Left lung (tissue), 10 donors: Measurements from ENCODE around the gene ANO1. TPM values are rescaled to one million over a fixed set of nuclear protein-coding genes. Genes with fewer than 3 reads are reported as not detected.

Source experiments
- ATAC-seq: fragments of 200-7000 bp; cut with Tn5 transposase; one replicate; pipeline ENCODE4 v1.9.1; 2020; ENCODE audit warnings: moderate library complexity
- DNase-seq, 4 donors: peaks; one replicate each; pipeline ENCODE4 v3.0.0-alpha.2; 2013 to 2020
- H3K27ac ChIP-seq, 2 donors: fragments of 200-600 bp; sonication (generic) in 1 of 2; one replicate each; pipeline versions ENCODE4 v1.5.0 to v1.8.0; 2020 to 2021
- H3K27me3 ChIP-seq, 2 donors: fragments of 200-600 bp; sonication (generic) in 1 of 2; one replicate each; pipeline versions ENCODE4 v1.5.0 to v1.8.0; 2020 to 2021
- H3K36me3 ChIP-seq, 2 donors: fragments of 200-600 bp; sonication (generic) in 1 of 2; one replicate each; pipeline versions ENCODE4 v1.5.0 to v1.8.0; 2020 to 2021
- H3K4me1 ChIP-seq, 2 donors: fragments of 200-600 bp; one replicate each; pipeline ENCODE4 v1.8.0; 2021
- H3K4me3 ChIP-seq, 2 donors: fragments of 200-600 bp; sonication (generic) in 1 of 2; one replicate each; pipeline versions ENCODE4 v1.5.0 to v1.8.0; 2020 to 2021; ENCODE audit warnings: mild to moderate bottlenecking in 1 of 2
- H3K9me3 ChIP-seq, 2 donors: fragments of 200-600 bp; sonication (generic) in 1 of 2; one replicate each; pipeline versions ENCODE4 v1.5.0 to v1.8.0; 2020 to 2021
- CTCF ChIP-seq, 2 donors: fragments of 200-600 bp; sonication (generic) in 1 of 2; IDR thresholded peaks; one replicate each; pipeline versions ENCODE4 v1.5.0 to v1.8.0; 2021; ENCODE audit warnings: antibody characterized with exemption in 2 of 2
- intact Hi-C, 2 donors: fragments of 100-400 bp; cut with DNase I; formaldehyde crosslinking; loops; one replicate each; pipeline versions ENCODE4 v1.11.2 to v1.14.2; 2022
- polyA plus RNA-seq, 6 donors: library from polyadenylated mRNA; unstranded; fragments of 120-200 nt; gene quantifications; one replicate each; pipeline ENCODE4 v1.2.1, GENCODE V29; 2013; ENCODE audit not compliant: insufficient read length in 6 of 6
- total RNA-seq, 2 donors: library from RNA; stranded (reverse); fragmentation: NEBNext Ultra II Directional; extraction: Animal tissue kit (Norgen Biotek cat#: 25700); gene quantifications; one replicate each; pipeline ENCODE4 v1.2.1, GENCODE V29; 2021
- donor health status: DM: no; HTN: yes; CAD: no.
- donor health status: DM: no; HTN: no; CAD: no.

ANO1 gene
- total and polyA plus RNA-seq, 8 donors = 4.9 to 13.2 (median 7.0) TPM

- Histone ChIP-seq H3K4me1 (no peaks in the 10 kb centered on the region), H3K27ac (no peak overlapping the region), H3K9me3 (no peaks in the 10 kb centered on the region), H3K27me3 (peaks cover 0 to 6% of the 10 kb centered on the region in 2 donors), H3K4me3 (no peak overlapping the region), H3K36me3 (no peaks in the 10 kb centered on the region)
- TF ChIP-seq CTCF (IDR thresholded peaks at IDR 0.05) = no peak
- DNase-seq = peak in 1 of 4 donors; percentile 70
- ATAC-seq = no peak
- intact Hi-C loops = no loop called here
Measured at GRCh38 chr11:70170596-70171210, 92.6 kb downstream of the ANO1 start.

- peaks cover 0 to 6% of the 10 kb centered on the region in 2 donors for H3K27me3 ChIP-seq
- no peaks in the 10 kb centered on the region for H3K36me3 ChIP-seq
- H3K4me1 ChIP-seq = no peaks in the 10 kb centered on the region
- H3K4me3 ChIP-seq = no peak overlapping the region
- DNase-seq (peak in 1 of 4 donors; percentile 2), ATAC-seq (no peak)
- no peaks in the 10 kb centered on the region for H3K9me3 ChIP-seq
- no peak overlapping the region for H3K27ac ChIP-seq
- intact Hi-C loops = no loop called here
- TF ChIP-seq CTCF (IDR thresholded peaks at IDR 0.05) = no peak
Measured at GRCh38 chr11:70173018-70173417, 94.9 kb downstream of the ANO1 start.

- intact Hi-C loops = no loop called here
- ATAC-seq = no peak
- no peaks in the 10 kb centered on the region for H3K4me1 ChIP-seq
- no peak overlapping the region for H3K4me3 ChIP-seq
- DNase-seq = peak in 1 of 4 donors; percentile 43
- H3K27ac ChIP-seq = no peak overlapping the region
- no peak for TF ChIP-seq CTCF (IDR thresholded peaks at IDR 0.05)
- no peaks in the 10 kb centered on the region for H3K36me3 ChIP-seq
- H3K9me3 ChIP-seq = no peaks in the 10 kb centered on the region
- H3K27me3 ChIP-seq = no peaks in the 10 kb centered on the region
Measured at GRCh38 chr11:70174547-70175235, 96.6 kb downstream of the ANO1 start.

- intact Hi-C loops = no loop called here
- Histone ChIP-seq H3K36me3 (no peaks in the 10 kb centered on the region), H3K27me3 (no peaks in the 10 kb centered on the region), H3K4me3 (no peak overlapping the region), H3K27ac (no peak overlapping the region), H3K4me1 (no peaks in the 10 kb centered on the region), H3K9me3 (no peaks in the 10 kb centered on the region)
- no peak for ATAC-seq
- DNase-seq = peak in 1 of 4 donors; percentile 76
- no peak for TF ChIP-seq CTCF (IDR thresholded peaks at IDR 0.05)
Measured at GRCh38 chr11:70175236-70175698, 97.2 kb downstream of the ANO1 start.

GRCh38 chr11:70176940-70177689, 99.0 kb downstream of the ANO1 start:
- intact Hi-C loops = no loop called here
- no peaks in the 10 kb centered on the region for H3K4me1 ChIP-seq
- peak; percentile 9 to 60 for TF ChIP-seq CTCF (IDR thresholded peaks at IDR 0.05)
- DNase-seq = peak in 1 of 4 donors; percentile 89
- no peaks in the 10 kb centered on the region for H3K27me3 ChIP-seq
- H3K36me3 ChIP-seq = no peaks in the 10 kb centered on the region
- no peak overlapping the region for H3K4me3 ChIP-seq
- H3K9me3 ChIP-seq = no peaks in the 10 kb centered on the region
- peak; percentile 59 for ATAC-seq
- no peak overlapping the region for H3K27ac ChIP-seq
